Endothelial cell of umbilical vein (primary cell): ENCODE results near the gene ERO1A. TPM values are rescaled to one million over a fixed set of nuclear protein-coding genes. Genes with fewer than 3 reads are reported as not detected.

Experiments used
- BruUV-seq: library from RNA; stranded (reverse); fragments of 400-500 nt; replicated peaks from 2 replicates; lab custom pipeline; 2021; lab: Mats Ljungman, UMichigan
- CTCF ChIA-PET: fragments of 300-600, 350-600 bp; sonication (Branson Sonifier 250); formaldehyde crosslinking; loops from one replicate; lab custom pipeline; 2021; ENCODE audit warnings: antibody characterized with exemption, inconsistent platforms; lab: Charles Lee
- POLR2A ChIA-PET: fragments of 300-600, 350-600 bp; sonication (Branson Sonifier 250); formaldehyde crosslinking; loops from one replicate; lab custom pipeline; 2021; ENCODE audit warnings: antibody characterized with exemption, inconsistent platforms; lab: Charles Lee
- DNase-seq: peaks from one replicate; pipeline ENCODE4 v3.0.0-alpha.2; 2011; ENCODE audit warnings: low read depth, low spot score
- FAIRE-seq: peaks from 2 replicates; lab custom pipeline; 2011; peaks lifted over from hg19 to GRCh38; lab: Jason Lieb, UNC
- H2AFZ ChIP-seq: 2 replicates; pipeline ENCODE4 v1.6.0; 2012; ENCODE audit warnings: low read depth, low read length, control low read depth, inconsistent platforms
- H3K27ac ChIP-seq: 2 replicates; pipeline ENCODE4 v1.5.1; 2011; ENCODE audit warnings: low read depth, mild to moderate bottlenecking, control low read depth, low read length, moderate library complexity; ENCODE audit not compliant: insufficient read depth
- H3K27me3 ChIP-seq, 2 experiments: 2 replicates each; pipeline versions ENCODE4 v1.6.0 to v1.6.1; 2011; ENCODE audit warnings: low read length in 2 of 2, mixed read lengths in 1 of 2; ENCODE audit not compliant: control insufficient read depth in 2 of 2, insufficient read depth in 2 of 2
- H3K36me3 ChIP-seq, 2 experiments: 2 replicates in 1 of 2; 3 replicates in 1 of 2; pipeline ENCODE4 v1.5.1; 2011; ENCODE audit warnings: low read length in 2 of 2, mild to moderate bottlenecking in 1 of 2, moderate library complexity in 1 of 2; ENCODE audit not compliant: control insufficient read depth in 2 of 2, insufficient read depth in 2 of 2; ENCODE audit errors: extremely low read depth in 1 of 2
- H3K4me1 ChIP-seq: 3 replicates; pipeline ENCODE4 v1.5.1; 2011; ENCODE audit warnings: mild to moderate bottlenecking, low read length; ENCODE audit not compliant: control insufficient read depth, insufficient read depth; ENCODE audit errors: extremely low read depth
- H3K4me2 ChIP-seq: 2 replicates; pipeline ENCODE4 v1.6.1; 2011; ENCODE audit warnings: low read length, control low read depth, mixed read lengths; ENCODE audit not compliant: insufficient read depth
- H3K4me3 ChIP-seq, 3 experiments: fragments of 200-600 bp in 1 of 3; sonication (generic), shearing (Covaris generic) in 1 of 3; replicated peaks in 1 of 3; 2 replicates each; pipeline ENCODE4 v1.5.1; 2011 to 2016; ENCODE audit warnings: control low read depth in 3 of 3, low read length in 3 of 3, mild to moderate bottlenecking in 2 of 3, inconsistent platforms in 1 of 3, low read depth in 1 of 3, moderate library complexity in 1 of 3; ENCODE audit not compliant: insufficient read depth in 1 of 3
- H3K79me2 ChIP-seq: 2 replicates; pipeline ENCODE4 v1.6.0; 2012; ENCODE audit warnings: low read length, inconsistent platforms; ENCODE audit not compliant: control insufficient read depth, insufficient read depth
- H3K9ac ChIP-seq: replicated peaks from 2 replicates; pipeline ENCODE3; 2011; ENCODE audit warnings: low read length, control low read depth; ENCODE audit not compliant: insufficient read depth; ENCODE audit errors: extremely low read depth
- H3K9me1 ChIP-seq: replicated peaks from 3 replicates; pipeline ENCODE4 v1.6.0; 2011; ENCODE audit warnings: mild to moderate bottlenecking, low read length; ENCODE audit not compliant: control insufficient read depth, insufficient read depth; ENCODE audit errors: extremely low read depth
- H3K9me3 ChIP-seq: replicated peaks from 2 replicates; pipeline ENCODE4 v1.5.1; 2012; ENCODE audit warnings: low read length, inconsistent platforms; ENCODE audit not compliant: control insufficient read depth, insufficient read depth
- H4K20me1 ChIP-seq: replicated peaks from 2 replicates; pipeline ENCODE3; 2011; ENCODE audit warnings: mild to moderate bottlenecking, low read length; ENCODE audit not compliant: control insufficient read depth, insufficient read depth; ENCODE audit errors: extremely low read depth
- CTCF ChIP-seq, 2 donors: IDR thresholded peaks; 1 replicate in 1 of 2; 2 replicates in 1 of 2; pipeline ENCODE4 v1.5.1; 2011; ENCODE audit warnings: low read length in 2 of 2, mild to moderate bottlenecking in 2 of 2, moderate library complexity in 2 of 2, control low read depth in 1 of 2, inconsistent platforms in 1 of 2, low read depth in 1 of 2; ENCODE audit not compliant: insufficient read depth in 1 of 2; ENCODE audit errors: extremely low read depth in 1 of 2
- EZH2 ChIP-seq: IDR thresholded peaks from 2 replicates; pipeline ENCODE4 v1.6.1; 2012; ENCODE audit warnings: borderline replicate concordance, low read depth, mild to moderate bottlenecking, moderate library complexity, low read length, inconsistent platforms; ENCODE audit not compliant: severe bottlenecking
- FOS ChIP-seq: IDR thresholded peaks from 2 replicates; pipeline ENCODE4 v1.6.1; 2011; ENCODE audit warnings: mild to moderate bottlenecking, low read length, moderate library complexity, borderline replicate concordance; ENCODE audit not compliant: insufficient read depth
- GATA2 ChIP-seq: IDR thresholded peaks from 2 replicates; pipeline ENCODE4 v1.7.0; 2011; ENCODE audit warnings: low read depth, mild to moderate bottlenecking, moderate library complexity, mixed read lengths, low read length; ENCODE audit not compliant: insufficient read length, insufficient read depth
- JUN ChIP-seq: IDR thresholded peaks from 2 replicates; pipeline ENCODE4 v1.6.1; 2011; ENCODE audit warnings: borderline replicate concordance, low read depth; ENCODE audit not compliant: insufficient read length, insufficient read depth
- MYC ChIP-seq: IDR thresholded peaks from one replicate; pipeline ENCODE4 v1.6.1; 2011; ENCODE audit warnings: mild to moderate bottlenecking, low read depth, low read length
- POLR2A ChIP-seq: IDR thresholded peaks from 2 replicates; pipeline ENCODE4 v1.6.1; 2012; ENCODE audit warnings: low read depth, mild to moderate bottlenecking, control low read depth, low read length
- POLR2AphosphoS5 ChIP-seq: IDR thresholded peaks from 2 replicates; pipeline ENCODE4 v1.6.1; 2012; ENCODE audit warnings: low read depth, mild to moderate bottlenecking, control low read depth, low read length, moderate library complexity; ENCODE audit not compliant: insufficient read depth
- dilution Hi-C: fragments of 300-500 bp; cut with MboI; formaldehyde crosslinking; loops from one replicate; pipeline ENCODE4 v1.15.0; 2019; ENCODE audit warnings: low sequenced_read_pairs; ENCODE audit not compliant: extremely low pct_ligation_motif_present
- intact Hi-C: fragments of 100-400 bp; cut with micrococcal nuclease; formaldehyde crosslinking; loops from one replicate; pipeline ENCODE4 v1.10.0; 2022
- polyA plus RNA-seq, 4 experiments: library from polyadenylated mRNA; depleted of rRNA in 3 of 4; stranded (reverse) in 3 of 4; unstranded in 1 of 4; fragments of >200 nt; gene quantifications; 2 replicates each; pipeline versions ENCODE4 v1.2.1 to v1.2.3, GENCODE V29; 2011 to 2012; ENCODE audit warnings: missing spikeins in 1 of 4
- total RNA-seq: library from RNA; stranded (reverse); gene quantifications from 2 replicates; pipeline ENCODE4 v1.2.3, GENCODE V29; 2021
- TF ChIP-seq, protein P1 (sequence below): IDR thresholded peaks from 2 replicates; pipeline ENCODE4 v1.6.1; 2011; ENCODE audit not compliant: insufficient read depth, insufficient read length

ERO1A gene
- total and polyA plus RNA-seq, 2 donors (not counting 3 experiments of a cell fraction or from before 2014, with no cell fraction given) = 20.7 to 71.4 TPM

DNA sequence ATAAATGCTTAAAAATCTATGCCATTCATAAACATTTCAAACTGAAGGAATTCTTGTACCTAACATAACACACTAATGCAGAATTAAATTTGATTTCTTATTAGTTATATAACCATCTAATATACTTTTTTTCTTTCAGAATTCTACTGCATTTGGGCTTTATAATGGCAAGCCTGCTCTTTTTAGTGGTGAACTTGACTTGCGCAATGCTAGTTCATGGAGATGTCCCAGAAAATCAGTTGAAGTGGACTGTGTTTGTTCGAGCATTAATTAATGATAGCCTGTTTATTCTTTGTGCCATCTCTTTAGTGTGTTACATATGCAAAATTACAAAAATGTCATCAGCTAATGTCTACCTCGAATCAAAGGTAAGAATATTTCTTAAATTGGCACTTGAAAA, 95.4 kb downstream of the ERO1A start:
- no peak for FAIRE-seq

More for the DNA sequence above, 95.4 kb downstream of the ERO1A start:
- Histone ChIP-seq H3K27ac (no peak overlapping the region), H2AFZ (no peak overlapping the region), H3K27me3 (no peaks in the 10 kb centered on the region), H3K4me1 (no peaks in the 10 kb centered on the region), H3K9me1 (no peaks in the 10 kb centered on the region), H3K9ac (no peak overlapping the region), H4K20me1 (no peaks in the 10 kb centered on the region), H3K4me3 (no peak overlapping the region), H3K36me3 (no peaks in the 10 kb centered on the region), H3K9me3 (no peaks in the 10 kb centered on the region), H3K4me2 (no peak overlapping the region), H3K79me2 (no peaks in the 10 kb centered on the region)
- no TSS peak for BruUV-seq
- intact Hi-C loops (no loop called here), dilution Hi-C loops (no loop called here)
- no peak for DNase-seq
- TF ChIP-seq, protein P1, sequence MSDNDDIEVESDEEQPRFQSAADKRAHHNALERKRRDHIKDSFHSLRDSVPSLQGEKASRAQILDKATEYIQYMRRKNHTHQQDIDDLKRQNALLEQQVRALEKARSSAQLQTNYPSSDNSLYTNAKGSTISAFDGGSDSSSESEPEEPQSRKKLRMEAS = no peak
- TF ChIP-seq GATA2 (no peak), EZH2 (no peak), CTCF (IDR thresholded peaks at IDR 0.05; ENCODE audit: extremely low read depth in 1 of 2, insufficient read depth in 1 of 2, low read depth in 1 of 2, low read length in 2 of 2) (no peak), MYC (no peak), FOS (no peak), JUN (no peak), POLR2AphosphoS5 (no peak), POLR2A (no peak)
- ChIA-PET CTCF (no interaction called here), POLR2A (no interaction called here)
